ENCODE measurements around the gene CSF1R. TPM values are rescaled to one million over a fixed set of nuclear protein-coding genes. Genes with fewer than 3 reads are reported as not detected.

Gene CSF1R
- polyA plus RNA-seq, 1 donor from 2014 or later: not detected

DNA sequence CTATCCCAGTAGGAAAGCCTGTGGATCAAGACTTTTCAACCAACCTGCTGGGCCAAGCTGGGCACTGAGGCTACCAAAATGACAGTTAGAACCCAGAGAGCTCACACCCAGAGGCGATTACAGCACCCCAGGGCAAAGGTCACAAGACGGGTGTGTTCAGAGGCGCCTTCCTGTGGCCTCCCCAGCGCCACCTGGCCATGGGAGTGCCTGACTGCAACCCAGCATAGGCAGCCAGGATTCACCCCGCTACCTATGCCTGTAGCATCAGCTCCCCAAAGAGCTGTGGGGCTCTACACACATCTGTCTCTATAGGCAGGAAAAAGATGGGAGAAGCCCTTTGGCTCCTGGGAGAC, 35.8 kb upstream of the CSF1R start:
- Histone ChIP-seq H3K27ac (ENCODE audit: low read length) (no peak overlapping the region), H4K20me1 (ENCODE audit: insufficient read depth) (no peaks in the 10 kb centered on the region), H3K9me3 (ENCODE audit: low read length) (no peaks in the 10 kb centered on the region), H3K27me3 (ENCODE audit: insufficient read depth, low read depth, low read length) (no peaks in the 10 kb centered on the region), H3F3A (ENCODE audit: insufficient read depth, low read length, poor library complexity, severe bottlenecking) (no peaks in the 10 kb centered on the region), H3K9ac (ENCODE audit: low read length) (no peak overlapping the region), H3K9me2 (ENCODE audit: insufficient read depth, low read length) (no peaks in the 10 kb centered on the region), H3K79me2 (replicated peaks; ENCODE audit: insufficient read depth, low read length) (no peaks in the 10 kb centered on the region), H3K4me2 (ENCODE audit: low read length) (no peak overlapping the region), H2AFZ (ENCODE audit: low read depth, low read length) (no peak overlapping the region), H3K36me3 (ENCODE audit: insufficient read depth, low read length) (no peaks in the 10 kb centered on the region), H3K4me3 (ENCODE audit: low read length) (no peak overlapping the region)
- TF ChIP-seq MXI1 (conservative IDR thresholded peaks at IDR 0.05; ENCODE audit: poor library complexity, severe bottlenecking): no peak
- no peak for TF ChIP-seq SMC3 (conservative IDR thresholded peaks at IDR 0.05; ENCODE audit: poor library complexity)
- TF ChIP-seq POLR2AphosphoS5 (IDR thresholded peaks at IDR 0.05): no peak
- no peak for TF ChIP-seq REST (IDR thresholded peaks at IDR 0.05; ENCODE audit: borderline replicate concordance)
- TF ChIP-seq EP300 (conservative IDR thresholded peaks at IDR 0.05; ENCODE audit: poor library complexity, severe bottlenecking): no peak
- TF ChIP-seq EZH2 (IDR thresholded peaks at IDR 0.05; ENCODE audit: borderline replicate concordance, insufficient read depth, low read length, poor library complexity, severe bottlenecking): no peak
- no peak for TF ChIP-seq RAD21 (conservative IDR thresholded peaks at IDR 0.05)
- no peak for TF ChIP-seq TAF1 (IDR thresholded peaks at IDR 0.05; ENCODE audit: low read depth)
- TF ChIP-seq, protein P1, sequence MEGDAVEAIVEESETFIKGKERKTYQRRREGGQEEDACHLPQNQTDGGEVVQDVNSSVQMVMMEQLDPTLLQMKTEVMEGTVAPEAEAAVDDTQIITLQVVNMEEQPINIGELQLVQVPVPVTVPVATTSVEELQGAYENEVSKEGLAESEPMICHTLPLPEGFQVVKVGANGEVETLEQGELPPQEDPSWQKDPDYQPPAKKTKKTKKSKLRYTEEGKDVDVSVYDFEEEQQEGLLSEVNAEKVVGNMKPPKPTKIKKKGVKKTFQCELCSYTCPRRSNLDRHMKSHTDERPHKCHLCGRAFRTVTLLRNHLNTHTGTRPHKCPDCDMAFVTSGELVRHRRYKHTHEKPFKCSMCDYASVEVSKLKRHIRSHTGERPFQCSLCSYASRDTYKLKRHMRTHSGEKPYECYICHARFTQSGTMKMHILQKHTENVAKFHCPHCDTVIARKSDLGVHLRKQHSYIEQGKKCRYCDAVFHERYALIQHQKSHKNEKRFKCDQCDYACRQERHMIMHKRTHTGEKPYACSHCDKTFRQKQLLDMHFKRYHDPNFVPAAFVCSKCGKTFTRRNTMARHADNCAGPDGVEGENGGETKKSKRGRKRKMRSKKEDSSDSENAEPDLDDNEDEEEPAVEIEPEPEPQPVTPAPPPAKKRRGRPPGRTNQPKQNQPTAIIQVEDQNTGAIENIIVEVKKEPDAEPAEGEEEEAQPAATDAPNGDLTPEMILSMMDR (IDR thresholded peaks at IDR 0.05; ENCODE audit: poor library complexity, severe bottlenecking): no peak

GRCh38 chr5:150121448-150122157, 35.2 kb upstream of the CSF1R start:
- no peak overlapping the region for H3K9ac ChIP-seq (ENCODE audit: low read length)
- H3K36me3 ChIP-seq (ENCODE audit: insufficient read depth, low read length): no peaks in the 10 kb centered on the region
- no peaks in the 10 kb centered on the region for H3K9me3 ChIP-seq (ENCODE audit: low read length)
- H3F3A ChIP-seq (ENCODE audit: insufficient read depth, low read length, poor library complexity, severe bottlenecking): no peaks in the 10 kb centered on the region
- no peak overlapping the region for H3K4me2 ChIP-seq (ENCODE audit: low read length)
- no peaks in the 10 kb centered on the region for H3K9me2 ChIP-seq (ENCODE audit: insufficient read depth, low read length)
- no peak overlapping the region for H2AFZ ChIP-seq (ENCODE audit: low read depth, low read length)
- H3K27ac ChIP-seq (ENCODE audit: low read length): no peak overlapping the region
- no peaks in the 10 kb centered on the region for H4K20me1 ChIP-seq (ENCODE audit: insufficient read depth)
- no peaks in the 10 kb centered on the region for H3K79me2 ChIP-seq (replicated peaks; ENCODE audit: insufficient read depth, low read length)
- no peak overlapping the region for H3K4me3 ChIP-seq (ENCODE audit: low read length)
- TF ChIP-seq TAF1 (IDR thresholded peaks at IDR 0.05; ENCODE audit: low read depth) (no peak), POLR2AphosphoS5 (IDR thresholded peaks at IDR 0.05) (no peak)
- no peaks in the 10 kb centered on the region for H3K27me3 ChIP-seq (ENCODE audit: insufficient read depth, low read depth, low read length)

Measured in neural cell (in vitro differentiated cells).